K562 (cell line): ENCODE measurements around the gene ARHGEF17. TPM values are rescaled to one million over a fixed set of nuclear protein-coding genes. Genes with fewer than 3 reads are reported as not detected.
A peak's percentile ranks its signal among the peaks of the same experiment; 100 is the strongest.

ENCODE experiments used
- ATAC-seq: fragments of 200-7000 bp; cut with Tn5 transposase; 3 replicates; pipeline ENCODE4 v1.9.1; 2020; ENCODE audit warnings: moderate library complexity
- BruUV-seq: library from RNA; stranded (reverse); fragments of 400-500 nt; replicated peaks from 2 replicates; lab custom pipeline; 2021; lab: Mats Ljungman, UMichigan
- CTCF ChIA-PET: fragments of 300-600 bp; formaldehyde crosslinking; extraction: SDS; loops from one replicate; lab custom pipeline; 2021; ENCODE audit warnings: low intra/inter-chr PET ratio; lab: Yijun Ruan, JAX
- POLR2A ChIA-PET: fragments of 300-600, 350-650 bp; sonication (Branson Sonifier 250); formaldehyde crosslinking; extraction: SDS; loops from one replicate; lab custom pipeline; 2021; ENCODE audit warnings: antibody characterized with exemption, inconsistent platforms; lab: Yijun Ruan, JAX
- DNase-seq, 4 experiments: peaks; one replicate each; pipeline versions ENCODE4 v3.0.0 to v3.0.0-alpha.2; 2011 to 2018; ENCODE audit warnings: low spot score in 3 of 4, mixed read lengths in 3 of 4; ENCODE audit errors: extremely low read depth in 1 of 4
- FAIRE-seq: peaks from 2 replicates; lab custom pipeline; 2011; peaks lifted over from hg19 to GRCh38; lab: Jason Lieb, UNC
- H2AFZ ChIP-seq: 2 replicates; pipeline ENCODE4 v1.6.0; 2011; ENCODE audit warnings: low read depth, low read length, control low read depth, inconsistent platforms
- H3K27ac ChIP-seq: fragments of 200-600 bp; 3 replicates; pipeline ENCODE4 v1.8.0; 2011; ENCODE audit warnings: low read depth, mild to moderate bottlenecking, control low read depth, inconsistent platforms, low read length, moderate library complexity, mixed read lengths; ENCODE audit errors: extremely low read depth
- H3K27me3 ChIP-seq, 2 experiments: fragments of 300-600 bp in 1 of 2; 2 replicates in 1 of 2; 3 replicates in 1 of 2; pipeline versions ENCODE4 v1.6.0 to v1.8.0; 2011; ENCODE audit warnings: inconsistent platforms in 2 of 2, low read length in 2 of 2, mild to moderate bottlenecking in 1 of 2, mixed read lengths in 1 of 2, moderate library complexity in 1 of 2; ENCODE audit not compliant: control insufficient read depth in 2 of 2, insufficient read depth in 2 of 2
- H3K36me3 ChIP-seq: fragments of 300-600 bp; 3 replicates; pipeline ENCODE4 v1.8.0; 2011; ENCODE audit warnings: mild to moderate bottlenecking, low read length, inconsistent platforms; ENCODE audit not compliant: control insufficient read depth, insufficient read depth
- H3K4me1 ChIP-seq, 2 experiments: fragments of 200-600 bp in 1 of 2; replicated peaks in 1 of 2; 2 replicates in 1 of 2; 3 replicates in 1 of 2; pipeline versions ENCODE4 v1.5.1 to v1.8.0; 2011; ENCODE audit warnings: inconsistent platforms in 2 of 2, low read length in 2 of 2, mild to moderate bottlenecking in 1 of 2, mixed read lengths in 1 of 2, moderate library complexity in 1 of 2; ENCODE audit not compliant: control insufficient read depth in 2 of 2, insufficient read depth in 2 of 2
- H3K4me2 ChIP-seq: 2 replicates; pipeline ENCODE4 v1.6.1; 2011; ENCODE audit warnings: low read length, control low read depth, inconsistent platforms, mixed read lengths; ENCODE audit not compliant: insufficient read depth
- H3K4me3 ChIP-seq: fragments of 200-600 bp; sonication (generic), shearing (Covaris generic); 2 replicates; pipeline ENCODE4 v1.5.1; 2016; ENCODE audit warnings: control low read depth, inconsistent platforms
- H3K79me2 ChIP-seq: fragments of 200-600 bp; 3 replicates; pipeline ENCODE4 v1.8.0; 2011; ENCODE audit warnings: low read length, inconsistent platforms; ENCODE audit not compliant: control insufficient read depth, insufficient read depth
- H3K9ac ChIP-seq, 2 experiments: 2 replicates each; pipeline versions ENCODE4 v1.6.0 to v1.6.1; 2011; ENCODE audit warnings: low read depth in 2 of 2, low read length in 2 of 2, control low read depth in 1 of 2, inconsistent platforms in 1 of 2, mild to moderate bottlenecking in 1 of 2, mixed read lengths in 1 of 2; ENCODE audit not compliant: insufficient read depth in 1 of 2
- H3K9me1 ChIP-seq: one replicate; pipeline ENCODE4 v1.6.0; 2011; ENCODE audit warnings: inconsistent platforms, mild to moderate bottlenecking, low read length, moderate library complexity; ENCODE audit not compliant: control insufficient read depth, insufficient read depth
- H3K9me3 ChIP-seq: replicated peaks from 2 replicates; pipeline ENCODE4 v1.5.1; 2011; ENCODE audit warnings: low read depth, low read length, inconsistent platforms; ENCODE audit not compliant: control insufficient read depth, insufficient read depth
- H4K20me1 ChIP-seq: replicated peaks from 2 replicates; pipeline ENCODE4 v1.6.1; 2011; ENCODE audit warnings: low read length, inconsistent platforms, mixed read lengths; ENCODE audit not compliant: control insufficient read depth, insufficient read depth
- ATF7 ChIP-seq: fragments of 450-650 bp; IDR thresholded peaks from 2 replicates; pipeline ENCODE4 v1.7.1; 2014; ENCODE audit warnings: mild to moderate bottlenecking, moderate library complexity
- NFIX ChIP-seq: fragments of 250-450 bp; sonication (Bioruptor Pico); IDR thresholded peaks from 2 replicates; pipeline ENCODE4 v1.4.0; 2020; ENCODE audit warnings: low read depth, mild to moderate bottlenecking, moderate library complexity
- NR2C1 ChIP-seq, 2 experiments: fragments of 450-650 bp; IDR thresholded peaks; 2 replicates each; pipeline ENCODE4 v1.6.1; 2017; ENCODE audit warnings: mild to moderate bottlenecking in 2 of 2, antibody characterized with exemption in 1 of 2, inconsistent platforms in 1 of 2, missing compliant biosample characterization in 1 of 2, missing genetic modification characterization in 1 of 2
- NR2C2 ChIP-seq, 2 experiments: fragments of 200-800 bp in 1 of 2; sonication (Bioruptor generic) in 1 of 2; sonication (generic) in 1 of 2; formaldehyde crosslinking in 1 of 2; IDR thresholded peaks; 2 replicates each; pipeline versions ENCODE4 v1.6.1 to v1.8.0; 2016 to 2022; ENCODE audit warnings: mild to moderate bottlenecking in 1 of 2, missing compliant biosample characterization in 1 of 2, missing genetic modification characterization in 1 of 2, missing genetic modification reagents in 1 of 2
- ZBED1 ChIP-seq: IDR thresholded peaks from 2 replicates; pipeline ENCODE4 v1.6.1; 2014
- WGBS: fragments of 100-300 bp; shearing (Covaris generic); methylation state at CpG from one replicate; pipeline ENCODE4 v1.1.6; 2016; ENCODE audit warnings: low coverage, mixed read lengths; ENCODE audit not compliant: insufficient coverage; ENCODE audit errors: missing lambda C conversion rate; 5-methylcytosine and 5-hydroxymethylcytosine counted together
- in situ Hi-C: fragments of 300-500 bp; cut with MboI; formaldehyde crosslinking; loops from 4 replicates; pipeline ENCODE4 v1.15.0; 2018; ENCODE audit warnings: inconsistent platforms, mixed read lengths
- intact Hi-C: fragments of 100-400 bp; cut with micrococcal nuclease; formaldehyde crosslinking; loops from 2 replicates; pipeline ENCODE4 v1.14.2; 2022
- polyA plus RNA-seq, 8 experiments: library from polyadenylated mRNA; depleted of rRNA in 4 of 8; stranded (reverse) in 5 of 8; unstranded in 3 of 8; fragments of >200 nt; fragmentation: Nextera tagmentation in 2 of 8; fragmentation: Illumina TruSeq in 1 of 8; extraction: Ambion mirVana in 2 of 8; extraction: Trizol in 1 of 8; gene quantifications; 2 replicates each; pipeline versions ENCODE4 v1.2.1 to v1.2.3, GENCODE V29; 2011 to 2014; ENCODE audit warnings: inconsistent platforms in 1 of 8, missing spikeins in 1 of 8
- total RNA-seq, 7 experiments: library from RNA; depleted of rRNA in 6 of 7; stranded (reverse); fragments of >200 nt in 6 of 7; fragmentation: Illumina TruSeq in 2 of 7; extraction: Trizol in 2 of 7; gene quantifications; 2 replicates each; pipeline versions ENCODE4 v1.2.1 to v1.2.3, GENCODE V29; 2011 to 2021; ENCODE audit warnings: low replicate concordance in 1 of 7
- TF ChIP-seq, protein P1 (sequence below): fragments of 250-450 bp; sonication (Bioruptor Pico); IDR thresholded peaks from 2 replicates; pipeline ENCODE4 v1.4.0; 2020

Gene ARHGEF17
- total and polyA plus RNA-seq, 9 of the 15 experiments (the other 6 are each of a cell fraction or from before 2014, with no cell fraction given): 0.04 to 0.68 (median 0.10) TPM; not detected in 2

DNA sequence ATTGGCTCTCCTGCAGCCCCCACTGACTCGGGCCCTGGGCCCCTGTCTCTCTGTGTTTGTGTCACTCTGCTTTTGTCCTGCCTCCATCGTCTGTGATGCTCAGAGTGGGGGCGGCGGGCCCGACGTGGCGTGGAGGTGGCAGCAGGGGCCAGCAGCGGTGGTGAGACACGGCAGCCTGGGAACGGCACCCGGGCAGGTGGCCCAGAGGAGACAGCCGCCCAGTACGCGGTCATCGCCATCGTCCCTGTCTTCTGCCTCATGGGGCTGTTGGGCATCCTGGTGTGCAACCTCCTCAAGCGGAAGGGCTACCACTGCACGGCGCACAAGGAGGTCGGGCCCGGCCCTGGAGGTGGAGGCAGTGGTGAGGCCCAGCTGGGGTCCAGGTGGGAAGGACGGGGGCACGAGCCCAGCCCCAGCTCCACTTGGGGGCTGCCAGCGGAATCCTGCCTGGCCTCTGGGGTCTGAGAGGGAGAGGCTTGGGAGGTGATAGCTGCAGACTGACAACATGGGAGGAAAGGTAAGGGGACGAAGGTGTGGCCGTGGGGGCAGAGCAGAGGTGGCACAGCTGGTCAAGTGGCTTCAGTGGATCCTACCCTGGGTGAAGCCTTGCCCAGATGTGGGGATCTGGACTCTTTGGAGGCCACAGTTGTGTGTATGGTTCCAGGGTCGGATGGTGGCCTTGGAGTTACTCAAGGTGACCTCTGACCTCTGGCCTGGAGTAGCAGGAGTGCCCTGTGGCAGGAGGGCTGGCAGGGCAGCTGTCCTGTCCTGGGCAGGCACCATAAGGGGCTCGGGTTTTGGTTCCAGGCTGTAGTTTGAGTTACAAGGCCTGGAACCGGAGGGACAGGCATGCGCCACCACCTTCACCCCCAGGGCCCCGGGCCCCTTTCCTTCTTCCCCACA, 84.3 kb downstream of the ARHGEF17 start:
- H3K27ac ChIP-seq: peak overlapping the region; percentile 8; the same call in 1 of the 3 replicates
- TF ChIP-seq NFIX (CRISPR knock-in tag) (no peak), ZBED1 (no peak), ATF7 (no peak), NR2C1 (IDR thresholded peaks at IDR 0.05) (peak; percentile 51; the same call in 1 of the 2 replicates), NR2C1 (tag; IDR thresholded peaks at IDR 0.05) (peak; percentile 40; the same call in 1 of the 2 replicates), NR2C2 (CRISPR knock-in tag; IDR thresholded peaks at IDR 0.05) (no peak), NR2C2 (tag; IDR thresholded peaks at IDR 0.05) (peak; percentile 45; the same call in 1 of the 2 replicates)
- TF ChIP-seq, protein P1, sequence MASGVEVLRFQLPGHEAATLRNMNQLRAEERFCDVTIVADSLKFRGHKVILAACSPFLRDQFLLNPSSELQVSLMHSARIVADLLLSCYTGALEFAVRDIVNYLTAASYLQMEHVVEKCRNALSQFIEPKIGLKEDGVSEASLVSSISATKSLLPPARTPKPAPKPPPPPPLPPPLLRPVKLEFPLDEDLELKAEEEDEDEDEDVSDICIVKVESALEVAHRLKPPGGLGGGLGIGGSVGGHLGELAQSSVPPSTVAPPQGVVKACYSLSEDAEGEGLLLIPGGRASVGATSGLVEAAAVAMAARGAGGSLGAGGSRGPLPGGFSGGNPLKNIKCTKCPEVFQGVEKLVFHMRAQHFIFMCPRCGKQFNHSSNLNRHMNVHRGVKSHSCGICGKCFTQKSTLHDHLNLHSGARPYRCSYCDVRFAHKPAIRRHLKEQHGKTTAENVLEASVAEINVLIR: no peak
- no peaks in the 10 kb centered on the region for H3K9me3 ChIP-seq
- no peak for ATAC-seq
- H3K27me3 ChIP-seq: no peaks in the 10 kb centered on the region
- in situ Hi-C loops: loop anchor here (5.0 kb wide), 2 partner anchors 40 to 85 kb away; partner anchors contain the start of gene ARHGEF17
- peaks cover 11% of the 10 kb centered on the region for H3K79me2 ChIP-seq
- peaks cover 6% of the 10 kb centered on the region for H3K9me1 ChIP-seq
- no peak overlapping the region for H3K4me3 ChIP-seq
- H3K36me3 ChIP-seq: peaks cover 80% of the 10 kb centered on the region; the same call in 2 of the 3 replicates
- peak overlapping the region in 1 of 2 experiments; percentile 65; a peak in 2 of 4 replicates for H3K9ac ChIP-seq
- no TSS peak for BruUV-seq
- H4K20me1 ChIP-seq: peaks cover 25% of the 10 kb centered on the region; the same call in 1 of the 2 replicates
- H3K4me1 ChIP-seq: peaks cover 0 to 51% of the 10 kb centered on the region in 2 experiments; a peak in 3 of 5 replicates
- POLR2A ChIA-PET: interaction anchor here (0.5 to 1.5 kb wide), 5 partner anchors 11 to 560 kb away, joined by 3 to 7 read pairs (median 4); no protein-coding TSS in a partner anchor
- no peak for DNase-seq
- no peak overlapping the region for H3K4me2 ChIP-seq
- CTCF ChIA-PET: interaction anchor here (1.6 to 4.0 kb wide), 2 partner anchors 42 to 97 kb away, joined by 7 to 51 read pairs; no protein-coding TSS in a partner anchor
- no peak for FAIRE-seq
- H2AFZ ChIP-seq: no peak overlapping the region
- intact Hi-C loops: loop anchor here (1.0 to 2.0 kb wide), 2 partner anchors 16 to 41 kb away; partner anchors contain the start of gene RELT
- WGBS: 92% methylated on average over 15 of the region's 31 CpGs
